Endothelial cell of umbilical vein (primary cell): ENCODE data around the gene TEKT5.

ENCODE experiments used
- CTCF ChIP-seq, 2 donors: IDR thresholded peaks; 1 replicate in 1 of 2; 2 replicates in 1 of 2; pipeline ENCODE4 v1.5.1; 2011; ENCODE audit warnings: low read length in 2 of 2, mild to moderate bottlenecking in 2 of 2, moderate library complexity in 2 of 2, control low read depth in 1 of 2, inconsistent platforms in 1 of 2, low read depth in 1 of 2; ENCODE audit not compliant: insufficient read depth in 1 of 2; ENCODE audit errors: extremely low read depth in 1 of 2
- EZH2 ChIP-seq: IDR thresholded peaks from 2 replicates; pipeline ENCODE4 v1.6.1; 2012; ENCODE audit warnings: borderline replicate concordance, low read depth, mild to moderate bottlenecking, moderate library complexity, low read length, inconsistent platforms; ENCODE audit not compliant: severe bottlenecking
- JUN ChIP-seq: IDR thresholded peaks from 2 replicates; pipeline ENCODE4 v1.6.1; 2011; ENCODE audit warnings: borderline replicate concordance, low read depth; ENCODE audit not compliant: insufficient read length, insufficient read depth

- no peak for TF ChIP-seq CTCF (IDR thresholded peaks at IDR 0.05; ENCODE audit: extremely low read depth in 1 of 2, insufficient read depth in 1 of 2, low read depth in 1 of 2, low read length in 2 of 2)
- no peak for TF ChIP-seq JUN
- TF ChIP-seq EZH2 = no peak
Measured at GRCh38 chr16:10624527-10624926, 70.2 kb downstream of the TEKT5 start.
